SHP77 treated with DMSO at 0.1 percent for 48 hours (cell line): ENCODE measurements around the gene NRXN3.
A peak's percentile ranks its signal among the peaks of the same experiment; 100 is the strongest.

ENCODE experiments used
- DNase-seq: peaks from one replicate; lab custom pipeline; 2025; lab: John Stamatoyannopoulos, UW

Gene NRXN3

DNA sequence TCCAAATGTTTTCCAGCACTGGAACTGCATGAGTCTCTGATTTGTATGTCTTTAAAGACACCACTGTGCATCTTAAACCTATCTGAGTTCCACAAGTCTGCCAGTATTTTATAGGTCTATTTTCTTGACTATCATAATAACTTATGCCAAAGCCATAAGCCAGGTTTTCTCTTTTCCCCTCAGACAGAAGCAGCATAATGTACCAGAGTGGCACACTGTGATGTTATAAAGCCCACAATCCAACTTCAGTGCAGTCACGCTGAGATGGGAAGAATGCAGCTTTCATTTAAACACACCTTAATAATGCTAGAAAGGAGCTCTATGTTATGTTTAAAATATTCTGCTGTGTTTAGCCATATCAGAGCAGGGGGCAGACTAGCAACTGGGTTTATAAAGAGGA, 1117.8 kb downstream of the NRXN3 start:
- no peak for DNase-seq

DNA sequence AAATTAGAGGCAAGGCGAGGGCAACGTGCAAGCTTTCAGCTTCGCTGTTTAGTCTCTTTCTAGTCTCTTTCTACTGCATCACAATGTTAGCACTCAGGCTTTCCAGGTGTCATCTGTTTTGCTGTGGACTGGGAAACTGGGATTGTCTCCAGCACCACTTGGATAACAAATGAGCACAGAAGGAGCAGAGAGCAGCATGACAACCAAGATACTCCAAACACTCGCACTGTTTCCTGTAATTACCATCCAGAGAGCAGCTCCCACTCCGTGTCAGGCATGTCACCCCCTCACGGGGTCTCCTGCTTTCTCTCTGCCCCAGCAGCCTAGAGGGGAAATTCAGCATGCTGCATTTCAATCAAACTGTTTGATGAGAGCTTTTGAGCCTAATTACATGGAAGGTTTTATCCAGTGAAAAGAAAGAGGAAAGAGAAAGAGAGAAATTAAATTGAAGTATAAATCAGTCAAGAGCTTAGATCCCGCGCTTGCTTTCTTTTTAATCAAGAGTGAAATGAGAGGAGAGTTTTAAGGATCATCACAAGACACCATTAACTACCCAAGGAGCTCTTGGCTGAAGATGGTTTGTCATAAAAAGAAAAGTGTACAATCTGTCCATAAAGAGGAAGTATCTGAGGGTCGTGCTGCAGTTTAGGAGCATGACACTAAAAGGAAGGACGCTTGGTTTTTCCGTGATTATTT, 1123.5 kb downstream of the NRXN3 start:
- no peak for DNase-seq

GRCh38 chr14:79294499-79294898, 1124.3 kb downstream of the NRXN3 start:
- no peak for DNase-seq

GRCh38 chr14:79295385-79295784, 1125.2 kb downstream of the NRXN3 start:
- no peak for DNase-seq

DNA sequence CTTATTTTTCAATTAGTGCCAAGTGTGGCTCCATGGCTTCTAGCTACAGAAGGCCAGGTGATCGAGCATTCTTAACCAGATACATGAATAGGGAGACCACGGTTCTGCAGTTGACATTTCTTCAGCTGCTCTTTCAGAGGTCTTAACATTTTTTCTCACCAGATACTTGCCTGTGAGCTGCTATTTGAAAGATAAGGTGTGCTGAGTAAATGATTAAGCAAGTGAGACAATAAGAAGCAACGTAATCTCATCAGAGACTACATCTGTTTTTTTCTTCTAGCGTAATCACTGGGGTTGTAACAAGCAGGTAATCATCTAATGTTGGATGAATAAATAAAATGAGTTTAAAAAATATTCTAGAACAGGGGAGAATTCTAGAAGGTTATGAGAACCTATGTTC, 1128.2 kb downstream of the NRXN3 start:
- DNase-seq = no peak

DNA sequence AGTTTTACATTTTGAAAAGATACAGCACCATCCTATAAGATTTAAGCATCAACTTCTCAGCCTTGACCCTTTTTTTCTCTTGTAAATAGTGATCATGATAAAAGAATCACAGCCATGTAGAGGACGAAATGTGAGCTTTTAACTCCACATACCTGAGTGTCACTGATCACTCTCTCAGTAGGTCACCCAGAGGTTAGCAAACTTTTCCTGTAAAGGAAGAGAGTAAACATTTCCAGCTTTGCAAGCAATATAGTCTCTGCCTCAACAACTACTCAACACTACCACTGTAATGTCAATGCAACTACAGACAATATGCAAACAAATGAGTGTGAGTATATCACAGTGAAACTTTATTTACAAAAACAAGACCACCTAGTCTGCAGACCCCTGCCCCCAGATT, 1129.0 kb downstream of the NRXN3 start:
- DNase-seq = no peak

- no peak for DNase-seq
Observed at GRCh38 chr14:79304279-79304678, 1134.1 kb downstream of the NRXN3 start.

- DNase-seq = no peak
Observed at GRCh38 chr14:79306546-79306945, 1136.4 kb downstream of the NRXN3 start.

GRCh38 chr14:79318371-79318770, 1148.2 kb downstream of the NRXN3 start:
- DNase-seq = no peak

GRCh38 chr14:79320561-79320960, 1150.4 kb downstream of the NRXN3 start:
- DNase-seq = no peak

DNA sequence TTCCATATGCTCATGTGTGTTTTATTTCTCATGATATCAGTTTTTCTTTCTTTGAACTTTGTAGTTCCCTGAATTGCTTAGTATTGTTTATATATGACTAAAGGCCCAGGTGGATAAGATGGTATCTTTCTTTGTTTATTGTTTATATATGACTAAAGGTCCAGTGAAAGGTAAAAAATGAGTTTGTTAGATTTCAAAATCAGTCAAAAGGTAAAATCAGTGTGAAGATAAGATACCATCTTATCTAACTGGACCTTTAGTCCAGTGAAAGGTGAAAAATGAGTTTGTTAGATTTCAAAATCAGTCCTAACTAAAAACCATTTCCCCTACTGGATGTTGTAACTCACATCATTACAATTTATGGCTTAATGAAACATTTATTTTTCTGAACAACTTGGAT, 1150.9 kb downstream of the NRXN3 start:
- DNase-seq = no peak

DNA sequence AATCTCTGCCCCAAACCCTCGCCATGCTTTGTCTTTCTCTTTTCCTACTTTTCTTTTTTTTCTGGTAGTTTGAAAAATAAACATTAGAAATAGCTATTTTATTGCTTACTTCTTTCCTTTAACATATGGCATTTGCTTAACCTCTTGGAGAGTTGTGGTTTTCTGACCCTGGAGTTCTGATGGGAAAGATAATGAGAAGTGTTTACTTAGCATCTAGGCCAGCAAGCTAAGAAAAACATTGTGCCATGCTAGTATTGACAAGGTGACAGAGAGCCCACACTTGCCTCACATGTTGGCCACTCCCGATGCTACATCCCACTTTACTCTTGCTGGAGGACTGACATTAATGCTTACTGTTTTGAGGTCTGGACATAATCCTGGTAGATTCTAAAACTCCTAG, 1154.9 kb downstream of the NRXN3 start:
- peak; percentile 67 for DNase-seq

DNA sequence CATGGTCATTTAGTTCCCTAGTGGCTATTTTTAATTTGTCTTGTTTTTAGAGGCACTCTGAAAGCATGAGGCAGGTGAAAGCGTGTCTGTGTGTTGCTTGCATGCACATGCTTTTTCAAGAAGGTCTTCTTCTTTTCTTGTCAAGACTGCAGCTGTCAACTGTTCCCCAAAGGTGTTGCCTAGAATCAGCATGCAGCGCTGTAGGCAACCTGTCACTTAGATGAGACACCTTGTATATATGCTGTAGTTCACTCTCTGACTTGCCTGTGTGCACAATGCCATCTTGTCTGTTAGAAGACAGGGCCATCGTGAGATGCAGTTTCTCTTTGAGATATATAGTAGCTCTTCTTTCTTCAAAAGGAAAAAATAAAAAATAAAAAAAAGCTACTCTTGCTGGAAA, 1155.4 kb downstream of the NRXN3 start:
- DNase-seq = no peak

DNA sequence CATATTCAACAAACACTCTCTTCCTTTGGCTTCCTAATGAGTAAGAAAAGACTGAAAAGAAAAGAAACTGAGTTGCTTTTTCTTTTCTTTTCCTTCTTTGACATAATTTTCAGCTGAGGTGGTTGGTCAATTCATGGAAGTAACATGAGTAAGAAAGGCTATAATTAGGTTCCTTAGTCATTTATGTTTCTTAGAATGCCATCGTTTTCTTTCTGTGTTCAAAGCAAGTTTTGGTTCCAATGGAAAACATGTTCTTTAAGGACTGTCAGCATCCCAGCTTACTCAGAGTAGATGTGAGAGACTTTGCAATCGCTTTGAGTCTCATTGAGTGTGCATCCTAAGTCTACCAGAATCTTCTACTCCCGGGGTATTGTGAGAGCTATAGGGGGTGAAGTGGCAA, 1158.7 kb downstream of the NRXN3 start:
- no peak for DNase-seq

GRCh38 chr14:79331830-79332229, 1161.7 kb downstream of the NRXN3 start:
- DNase-seq = no peak

- DNase-seq = no peak
Observed at GRCh38 chr14:79332504-79333197, 1162.5 kb downstream of the NRXN3 start.

- DNase-seq = no peak
Observed at GRCh38 chr14:79333198-79333546, 1163.0 kb downstream of the NRXN3 start.

DNA sequence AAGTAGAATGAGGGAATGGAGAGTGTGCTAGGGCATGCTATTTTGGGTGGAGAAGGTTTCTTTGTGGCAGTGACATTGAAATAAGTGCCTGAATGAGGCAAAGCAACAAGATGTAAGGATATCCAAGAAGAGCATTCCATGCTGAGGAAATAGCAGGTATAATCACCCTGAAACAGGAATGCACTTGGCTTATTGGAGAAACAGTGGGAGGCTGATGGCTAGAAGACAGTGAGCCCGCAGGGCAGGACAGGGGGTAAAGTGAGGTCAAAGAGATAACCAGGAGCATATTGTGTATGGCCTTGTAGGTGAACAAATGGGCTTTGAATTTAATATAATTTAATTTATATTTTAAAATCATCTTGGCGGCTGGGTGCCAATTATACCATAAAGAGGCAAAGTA, 1164.1 kb downstream of the NRXN3 start:
- DNase-seq = no peak

DNA sequence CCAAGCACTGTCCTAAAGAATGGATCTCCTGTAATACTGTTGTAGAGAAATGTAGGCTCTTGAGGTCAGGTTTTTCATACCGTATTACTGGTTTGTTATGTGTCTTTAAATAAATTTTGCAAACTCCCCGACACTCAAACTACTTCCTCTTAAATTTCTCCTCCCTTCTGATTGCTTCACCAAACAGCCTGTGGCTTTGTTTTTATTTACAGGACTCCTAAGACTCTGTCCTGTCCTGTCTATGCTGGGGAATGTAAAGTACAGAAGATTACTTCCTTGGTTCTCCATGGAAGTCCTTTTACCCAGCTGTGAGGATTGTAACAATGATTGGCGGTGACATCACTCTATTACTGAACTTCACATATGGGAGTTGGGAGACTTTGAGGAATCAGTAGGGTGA, 1167.6 kb downstream of the NRXN3 start:
- DNase-seq = no peak

DNA sequence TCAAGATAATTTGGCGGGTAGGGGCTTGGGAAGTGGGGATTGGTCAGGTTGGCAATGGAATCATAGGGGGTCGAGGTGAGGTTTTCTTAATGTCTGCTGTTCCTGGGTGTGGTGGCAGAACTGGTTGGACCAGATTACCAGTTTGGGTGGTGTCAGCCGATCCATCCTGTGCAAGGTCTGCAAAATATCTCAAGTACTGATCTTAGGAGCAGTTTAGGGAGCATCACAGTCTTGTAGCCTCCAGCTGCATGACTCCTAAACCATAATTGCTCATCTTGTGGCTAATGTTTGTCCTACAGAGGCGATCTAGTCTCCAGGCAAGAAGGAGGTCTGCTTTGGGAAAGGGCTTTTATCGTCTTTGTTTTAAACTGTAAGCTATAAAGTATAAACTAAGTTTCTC, 1172.8 kb downstream of the NRXN3 start:
- no peak for DNase-seq

DNA sequence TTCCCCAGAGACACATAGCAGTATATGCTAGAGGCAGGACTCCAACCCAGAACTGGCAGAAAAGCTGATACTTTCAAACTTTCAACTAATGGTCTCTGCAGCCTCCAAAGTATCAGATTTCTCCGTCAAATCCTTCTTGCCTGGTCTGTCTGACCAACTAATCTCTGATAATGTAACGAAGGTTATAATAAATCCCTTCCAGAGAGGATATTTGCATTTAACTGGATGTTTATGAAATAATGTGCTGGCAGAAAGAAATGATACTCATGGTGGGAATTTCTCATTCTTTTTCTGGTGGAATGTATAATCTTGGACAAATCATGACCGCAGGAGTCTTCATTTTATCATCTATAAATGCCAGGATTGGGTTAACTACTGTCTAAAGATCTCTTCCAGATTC, 1180.8 kb downstream of the NRXN3 start:
- no peak for DNase-seq

DNA sequence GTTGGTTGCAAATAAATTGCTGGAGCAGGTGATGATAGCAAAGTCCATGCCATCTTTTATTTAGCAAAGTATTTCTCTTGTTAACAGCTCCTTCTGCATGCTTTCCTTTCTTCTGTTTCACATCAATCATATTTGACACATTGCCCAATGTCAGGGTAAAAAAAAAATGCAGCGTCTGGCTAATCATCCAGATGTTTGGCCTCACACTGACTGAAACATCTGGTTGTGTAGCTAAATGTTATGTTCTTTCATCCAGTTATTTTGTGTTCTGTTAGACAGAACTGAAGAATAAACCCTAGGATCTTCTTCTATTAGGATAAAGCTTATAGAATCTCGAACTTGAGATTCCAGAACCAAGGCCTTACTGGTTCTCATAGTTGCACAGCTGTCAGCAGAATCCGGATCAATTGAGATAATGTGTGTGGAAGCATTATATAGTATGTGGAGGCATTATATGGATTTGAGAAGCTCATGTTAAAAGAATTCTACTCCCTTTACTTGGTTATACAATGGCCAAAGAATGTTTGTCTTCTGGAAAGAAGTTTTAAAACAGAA, 1182.0 kb downstream of the NRXN3 start:
- DNase-seq = no peak

GRCh38 chr14:79354336-79354735, 1184.2 kb downstream of the NRXN3 start:
- no peak for DNase-seq

DNA sequence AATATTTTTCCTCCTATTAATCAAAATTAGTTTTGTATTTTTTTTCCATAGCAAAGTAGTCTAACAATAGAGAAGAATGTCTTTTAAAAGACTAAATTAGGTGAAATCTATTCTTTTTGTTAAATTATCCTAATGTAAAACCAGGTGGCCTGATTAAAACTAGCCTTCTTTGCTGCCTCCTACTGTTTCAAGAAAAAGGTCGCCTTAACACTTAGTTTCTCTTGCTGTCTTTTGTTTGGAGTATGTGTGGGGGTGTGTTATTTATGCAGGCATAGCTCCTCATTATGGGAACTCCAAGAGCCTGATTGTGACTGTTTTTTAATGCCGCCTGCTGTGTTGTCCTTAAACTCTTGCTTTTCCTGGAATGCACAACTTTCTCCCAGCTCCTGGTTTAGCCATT, 1185.9 kb downstream of the NRXN3 start:
- DNase-seq = no peak
